Fibroblast of skin of back (primary cell): ENCODE results near the gene DDX51. TPM values are rescaled to one million over a fixed set of nuclear protein-coding genes. Genes with fewer than 3 reads are reported as not detected.
A peak's percentile ranks its signal among the peaks of the same experiment; 100 is the strongest.

Experiments used
- DNase-seq: peaks from one replicate; pipeline ENCODE4 v3.0.0-alpha.2; 2013
- polyA plus RNA-seq, 2 experiments: library from polyadenylated mRNA; unstranded; fragments of 120-200 nt; gene quantifications; one replicate each; pipeline ENCODE4 v1.2.1, GENCODE V29; 2013; ENCODE audit not compliant: insufficient read length in 2 of 2

The DDX51 gene, protein sequence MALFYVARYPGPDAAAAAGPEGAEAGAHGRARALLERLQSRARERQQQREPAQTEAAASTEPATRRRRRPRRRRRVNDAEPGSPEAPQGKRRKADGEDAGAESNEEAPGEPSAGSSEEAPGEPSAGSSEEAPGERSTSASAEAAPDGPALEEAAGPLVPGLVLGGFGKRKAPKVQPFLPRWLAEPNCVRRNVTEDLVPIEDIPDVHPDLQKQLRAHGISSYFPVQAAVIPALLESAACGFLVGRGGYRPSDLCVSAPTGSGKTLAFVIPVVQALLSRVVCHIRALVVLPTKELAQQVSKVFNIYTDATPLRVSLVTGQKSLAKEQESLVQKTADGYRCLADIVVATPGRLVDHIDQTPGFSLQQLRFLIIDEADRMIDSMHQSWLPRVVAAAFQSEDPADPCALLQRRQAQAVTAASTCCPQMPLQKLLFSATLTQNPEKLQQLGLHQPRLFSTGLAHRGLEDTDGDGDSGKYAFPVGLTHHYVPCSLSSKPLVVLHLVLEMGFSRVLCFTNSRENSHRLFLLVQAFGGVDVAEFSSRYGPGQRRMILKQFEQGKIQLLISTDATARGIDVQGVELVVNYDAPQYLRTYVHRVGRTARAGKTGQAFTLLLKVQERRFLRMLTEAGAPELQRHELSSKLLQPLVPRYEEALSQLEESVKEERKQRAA
- polyA plus RNA-seq (2013, experiment 1 of 2; ENCODE audit: insufficient read length): 15.9 TPM
- 11.1 TPM for polyA plus RNA-seq (2013, experiment 2 of 2; ENCODE audit: insufficient read length)

DNA sequence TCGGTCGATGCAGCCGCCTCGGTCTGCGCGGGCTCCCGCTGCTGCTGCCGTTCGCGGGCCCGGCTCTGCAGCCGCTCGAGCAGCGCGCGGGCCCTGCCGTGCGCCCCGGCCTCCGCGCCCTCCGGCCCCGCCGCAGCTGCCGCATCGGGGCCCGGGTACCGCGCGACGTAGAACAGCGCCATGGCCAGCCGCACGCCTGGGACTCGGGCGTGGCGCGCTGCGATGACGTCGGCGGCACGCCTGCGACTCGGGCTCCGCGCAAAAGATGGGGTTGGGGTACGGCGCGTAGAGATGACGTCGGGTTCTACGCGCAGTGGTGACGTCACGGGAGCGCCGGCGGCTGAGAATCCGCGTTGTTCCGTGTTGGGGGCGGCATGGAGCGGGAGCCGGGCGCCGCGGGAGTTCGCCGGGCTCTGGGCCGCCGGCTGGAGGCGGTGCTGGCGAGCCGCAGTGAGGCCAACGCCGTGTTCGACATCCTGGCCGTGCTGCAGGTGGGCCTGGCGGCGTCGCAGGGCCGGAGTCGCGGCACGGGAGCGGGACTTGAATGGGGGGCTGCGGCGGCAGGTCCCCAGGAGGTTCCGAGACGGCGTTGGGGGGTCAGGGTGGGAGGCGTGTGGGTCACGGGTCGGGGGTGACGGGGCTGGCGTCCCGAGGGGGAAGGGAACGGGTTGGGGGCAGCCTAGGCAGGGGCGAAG, at the start of gene DDX51, which contains the start of gene NOC4L:
DDX51 (minus strand) TSS at position 205 of the 695 bp plus-strand sequence; CDS start at position 182, 23 bp downstream.
NOC4L (plus strand) TSS at position 343 of the 695 bp plus-strand sequence; CDS start at position 375, 32 bp downstream.
- peak; percentile 93 for DNase-seq

DNA sequence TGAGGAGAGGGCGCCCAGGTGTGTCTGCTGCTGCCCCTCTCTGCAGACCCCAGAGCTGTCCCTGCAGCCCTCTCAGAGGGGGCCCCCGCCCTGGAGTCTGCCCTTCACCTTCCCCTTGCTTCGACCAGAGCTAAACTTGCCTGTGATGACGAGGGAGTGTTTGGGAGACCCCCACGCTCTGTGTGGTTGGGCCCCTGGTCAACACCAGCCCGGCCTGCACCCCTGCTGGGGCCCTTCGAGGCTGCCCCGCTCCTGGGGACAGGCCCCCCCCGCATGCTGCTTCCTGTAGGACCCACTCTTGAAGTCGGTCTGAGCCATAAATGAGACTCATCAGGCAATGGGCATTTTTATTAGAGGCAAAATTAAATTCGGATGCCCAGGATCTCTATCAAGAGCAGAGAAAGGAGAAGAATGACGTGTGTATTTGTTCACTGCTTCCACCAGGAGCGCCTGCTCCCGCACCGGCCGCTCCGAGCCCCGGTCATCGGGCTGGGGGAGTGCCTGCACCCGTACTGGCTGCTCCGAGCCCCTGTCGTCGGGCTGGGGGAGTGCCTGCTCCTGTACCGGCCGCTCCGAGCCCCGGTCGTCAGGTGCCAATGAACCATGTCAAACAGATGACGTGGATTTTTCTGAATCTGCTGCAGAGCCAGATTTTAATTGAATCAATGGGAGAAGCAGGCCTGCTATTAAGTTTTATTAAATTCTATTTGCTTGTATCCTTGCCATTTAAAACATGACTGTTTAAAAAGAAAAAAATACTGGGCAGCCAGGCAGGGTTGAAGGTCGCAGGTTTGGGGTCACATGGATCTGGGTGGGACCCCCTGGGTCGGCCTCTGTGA, 47.8 kb upstream of the DDX51 start:
- DNase-seq: no peak

DNA sequence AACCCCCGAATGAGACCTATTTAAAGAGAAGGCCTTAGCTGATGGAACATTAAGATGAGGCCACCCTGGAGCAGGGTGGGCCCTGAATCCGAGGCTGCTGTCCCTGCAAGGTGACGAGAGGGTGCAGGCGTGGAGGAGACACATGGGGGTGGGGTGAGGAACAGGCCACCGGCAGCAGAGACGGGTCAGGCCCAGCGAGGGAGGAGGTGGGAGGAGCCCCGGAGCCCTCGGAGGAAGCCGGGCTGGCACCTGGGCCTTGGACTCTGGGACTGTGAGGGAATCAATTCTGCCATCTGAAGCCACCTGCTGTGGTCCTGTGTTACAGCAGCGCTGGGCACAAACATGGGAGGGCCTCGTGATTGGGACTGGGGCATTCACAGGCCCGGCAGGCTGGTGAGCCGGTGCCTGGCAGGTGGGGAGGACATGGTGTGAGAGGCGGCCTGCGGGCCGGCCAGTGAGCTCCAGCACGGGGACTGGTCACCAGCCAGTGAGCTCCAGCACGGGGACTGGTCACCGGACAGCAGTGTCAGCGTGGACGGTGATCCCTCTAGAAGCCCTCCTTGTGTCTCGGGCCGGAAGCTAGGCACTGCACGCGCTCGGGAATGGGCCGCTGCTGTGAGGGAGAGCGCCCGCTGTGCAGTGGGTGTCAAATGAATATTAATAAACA, 46.8 kb upstream of the DDX51 start:
- DNase-seq: no peak

DNA sequence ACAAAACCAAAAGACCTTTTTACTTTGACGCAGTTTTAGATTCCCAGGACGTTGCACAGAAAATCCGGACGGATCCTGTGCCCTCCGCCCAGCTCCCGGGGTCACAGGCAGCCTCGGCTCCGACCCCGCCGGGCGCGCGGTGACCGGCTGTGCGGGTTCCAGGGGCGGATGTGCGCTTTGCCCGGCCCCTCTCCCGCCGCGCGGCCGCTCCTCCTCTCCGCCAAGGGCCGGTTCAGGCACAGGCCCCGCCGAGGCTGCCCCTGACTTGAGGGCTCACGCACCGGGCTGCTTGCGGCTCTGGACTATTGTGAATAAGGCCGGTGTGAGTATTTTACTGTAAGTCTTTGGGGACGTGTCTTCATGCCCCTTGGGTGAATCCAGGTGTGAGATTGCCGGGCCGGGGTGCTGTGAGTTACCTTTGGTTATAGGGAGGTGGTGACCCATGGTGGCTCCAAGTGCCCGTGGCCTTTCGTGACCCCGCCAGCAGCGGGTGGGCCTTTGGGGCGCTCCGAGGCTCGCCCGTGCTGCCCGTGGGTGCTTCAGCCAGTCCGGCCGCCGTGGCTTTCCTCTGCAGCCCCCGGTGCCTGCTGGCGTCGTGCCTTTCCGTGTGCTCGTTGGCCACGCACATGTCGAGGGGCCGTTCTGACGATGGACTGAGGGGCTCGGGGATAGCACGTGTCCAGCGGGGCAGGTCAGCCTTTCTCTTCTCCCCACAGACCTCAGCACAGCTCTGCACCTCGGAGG, 46.1 kb upstream of the DDX51 start:
- DNase-seq: no peak

DNA sequence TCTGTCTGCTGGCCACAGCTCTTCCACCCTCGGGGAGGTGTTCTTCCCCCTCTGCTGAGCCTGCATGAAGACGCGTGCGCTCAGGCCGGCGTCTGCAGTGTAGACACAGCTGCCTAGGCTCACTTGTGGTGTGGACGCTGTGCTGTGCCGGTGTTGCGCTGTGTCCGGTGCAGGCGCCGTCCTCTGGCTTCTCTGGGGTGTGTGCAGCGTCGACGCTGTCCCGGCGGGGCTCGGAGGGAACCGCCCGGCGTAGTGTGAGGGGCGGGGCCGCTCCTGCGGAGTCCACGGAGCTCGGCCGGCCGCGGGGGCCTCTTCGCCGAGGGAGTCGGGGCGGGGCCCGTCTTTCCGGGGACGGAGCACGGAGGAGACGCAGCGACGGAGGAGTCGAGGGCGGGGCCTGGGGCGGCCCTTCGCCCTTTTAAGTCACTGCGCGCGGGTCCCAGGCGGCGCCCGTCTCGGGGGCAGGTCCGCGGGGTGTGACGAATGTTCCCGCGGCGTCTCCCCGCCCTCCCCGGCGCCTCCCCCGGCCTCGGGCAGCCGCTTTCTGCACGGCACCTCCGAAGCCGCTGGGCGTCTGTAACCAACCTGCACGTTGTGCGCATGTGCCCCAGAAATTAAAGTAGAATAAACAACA, 45.4 kb upstream of the DDX51 start:
- DNase-seq: peak; percentile 91

DNA sequence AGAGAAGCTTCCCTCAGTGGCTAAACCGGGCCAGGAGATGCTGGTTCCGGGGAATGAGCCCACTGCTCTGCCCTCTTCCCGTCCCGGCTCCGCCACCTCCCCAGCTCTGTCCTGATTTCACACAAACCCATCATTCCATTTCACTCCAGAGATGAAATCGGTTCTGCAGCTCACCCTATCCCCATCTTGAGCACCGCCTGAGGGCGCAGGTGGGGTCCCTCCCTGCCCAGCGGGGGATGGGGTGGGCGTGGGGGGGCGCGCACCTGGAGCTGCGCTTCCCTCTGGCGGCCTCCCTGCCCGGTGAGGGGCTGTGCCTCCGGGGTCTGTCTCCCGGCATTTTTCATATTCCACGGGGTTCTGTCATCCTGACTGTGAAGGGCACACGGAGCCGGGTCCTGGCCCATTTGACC, 44.8 kb upstream of the DDX51 start:
- no peak for DNase-seq

DNA sequence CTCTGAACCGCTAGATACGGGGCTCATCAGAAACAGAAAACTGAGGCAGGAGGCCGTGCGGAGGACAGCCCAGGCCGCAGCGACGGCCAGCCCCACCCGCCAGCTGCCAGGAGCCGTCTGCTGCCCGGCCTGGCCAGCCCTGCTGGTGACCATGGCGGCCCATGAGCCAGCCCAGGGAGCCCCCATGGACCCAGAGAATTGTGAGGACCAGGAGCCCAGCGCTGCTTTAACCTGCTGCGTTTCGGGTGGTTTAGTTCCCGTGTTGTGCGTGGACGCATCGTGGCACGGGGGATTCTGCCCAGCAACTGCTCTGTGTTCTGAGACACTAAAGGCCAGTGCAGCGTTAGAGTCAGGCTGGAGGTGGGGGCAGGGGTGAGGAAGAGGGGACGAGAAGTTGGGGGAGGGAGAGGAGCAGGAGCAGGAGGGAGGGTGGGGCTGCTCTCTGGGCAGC, 44.4 kb upstream of the DDX51 start:
- no peak for DNase-seq

DNA sequence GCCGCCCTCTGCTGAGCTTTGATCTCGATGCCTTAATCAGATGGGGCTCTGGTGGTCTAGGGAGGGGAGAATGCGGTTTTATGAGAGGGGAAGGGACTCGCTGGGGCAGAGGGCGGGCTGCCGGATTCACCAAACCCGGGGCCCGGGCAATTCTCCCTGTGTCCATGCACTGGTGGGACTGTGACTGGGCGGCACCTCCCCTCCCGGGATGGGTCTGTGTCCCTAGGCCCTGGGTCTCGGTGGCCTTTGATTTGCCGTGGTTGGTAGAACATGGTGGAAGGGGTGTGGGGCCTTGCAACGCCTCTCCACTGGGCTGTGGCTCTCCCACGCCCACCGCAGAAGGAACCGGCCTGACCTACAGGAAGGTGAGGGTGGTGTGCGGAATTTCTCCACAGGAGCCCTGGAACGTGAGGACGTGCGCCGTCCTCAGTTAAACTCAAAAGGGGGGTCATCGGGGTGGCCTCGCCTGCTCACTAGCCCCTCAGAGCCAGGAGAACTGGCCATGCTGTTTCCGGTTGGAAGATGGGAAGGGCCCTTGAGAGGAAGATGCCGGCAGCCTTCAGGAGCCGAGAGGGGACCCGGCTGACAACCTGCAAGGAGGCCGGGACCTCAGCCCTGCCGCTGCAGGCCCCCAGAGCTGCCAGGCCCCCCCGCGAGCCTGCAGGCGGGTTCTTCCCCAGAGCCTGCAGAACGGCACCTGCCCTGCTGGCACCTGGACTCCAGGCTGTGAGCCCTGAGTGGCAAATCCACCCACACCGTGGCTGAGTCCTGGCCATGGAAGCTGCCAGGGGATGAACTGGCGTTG, 43.7 kb upstream of the DDX51 start:
- no peak for DNase-seq

DNA sequence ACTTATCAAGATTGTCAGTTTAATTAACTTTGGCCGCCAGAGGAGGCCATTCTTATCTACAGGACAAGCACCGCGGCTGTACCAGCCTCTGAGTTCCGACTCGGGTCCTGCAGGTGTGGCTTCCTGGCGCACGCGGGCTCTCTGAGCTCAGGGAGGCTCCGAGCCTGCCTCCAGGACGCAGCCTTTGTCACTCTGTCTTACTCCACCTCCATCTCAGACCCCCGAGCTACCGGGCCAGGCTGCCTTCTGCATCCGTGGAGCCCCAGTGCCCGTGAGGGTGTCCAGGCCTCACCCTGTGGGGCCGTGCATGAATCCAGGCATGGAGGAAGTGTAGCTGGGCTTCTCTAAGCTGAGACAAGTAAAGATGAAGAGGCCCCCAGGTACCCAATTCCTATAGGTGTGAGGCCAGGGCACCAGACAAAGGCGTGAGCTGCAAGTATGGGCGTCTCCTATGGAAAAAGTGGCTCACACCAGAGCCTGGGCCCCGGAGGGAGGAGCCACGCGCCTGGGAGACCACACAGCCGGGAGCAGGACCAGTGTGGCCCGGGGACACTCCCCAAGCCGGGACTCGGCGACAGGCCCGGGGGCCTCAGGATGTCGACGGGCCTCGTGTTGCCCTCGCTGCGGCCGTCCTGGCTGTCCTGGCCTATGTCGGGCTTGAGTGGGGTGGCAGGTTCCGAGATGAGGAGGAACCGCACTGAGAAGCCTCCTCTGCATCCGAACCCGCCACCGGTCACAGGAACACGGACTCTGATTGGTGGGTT, 42.9 kb upstream of the DDX51 start:
- DNase-seq: no peak

DNA sequence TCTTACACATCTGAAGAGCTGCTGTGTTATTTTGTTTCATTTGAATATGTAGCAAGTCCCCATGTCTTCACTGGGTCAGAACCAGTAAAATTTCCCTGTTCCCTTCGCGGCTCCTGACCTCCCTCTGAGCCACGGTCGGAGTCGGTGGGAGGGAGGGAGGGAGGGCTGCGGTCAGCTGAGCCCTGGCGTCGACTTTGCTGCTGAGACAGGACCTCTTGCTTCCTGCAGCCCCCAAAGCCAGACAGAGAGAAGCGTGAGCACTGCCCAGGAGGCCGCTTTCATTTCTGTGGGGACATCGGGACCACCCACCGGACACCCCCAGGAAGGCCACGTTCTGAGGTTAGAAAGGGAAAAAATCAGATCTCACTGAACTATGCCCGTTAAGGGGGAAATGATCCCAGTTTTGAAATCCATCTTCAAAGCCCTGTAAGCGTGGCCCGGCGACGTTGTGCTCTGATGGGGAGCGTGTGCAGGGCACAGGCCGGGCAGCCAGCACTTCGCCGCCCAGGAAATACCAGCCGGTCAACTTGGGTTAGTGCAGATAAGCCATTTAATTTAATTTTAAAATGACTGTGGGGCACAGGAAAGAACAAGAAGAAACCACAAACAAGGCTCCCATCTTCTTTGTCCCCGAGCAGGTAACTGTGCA, 42.2 kb upstream of the DDX51 start:
- no peak for DNase-seq

DNA sequence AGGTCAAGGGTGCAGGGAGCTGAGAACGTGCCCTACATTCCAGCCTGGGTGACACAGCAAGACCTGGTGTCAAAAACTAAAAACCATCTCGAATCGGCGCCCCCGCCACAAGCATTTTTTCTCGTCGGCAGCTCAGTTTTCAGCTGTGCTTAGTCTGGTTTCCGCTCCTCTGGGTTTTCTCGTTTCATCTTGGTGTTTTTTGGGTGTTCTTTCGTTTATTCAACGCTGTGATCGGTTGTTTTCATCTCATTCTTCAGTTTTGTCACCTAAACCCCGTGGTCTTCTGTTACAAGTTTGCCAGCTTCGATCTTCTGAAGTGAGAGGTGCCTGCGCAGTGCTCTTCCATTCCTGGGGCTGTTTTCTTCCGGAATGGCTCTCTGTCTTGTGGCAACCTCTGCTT, 41.6 kb upstream of the DDX51 start:
- DNase-seq: no peak

DNA sequence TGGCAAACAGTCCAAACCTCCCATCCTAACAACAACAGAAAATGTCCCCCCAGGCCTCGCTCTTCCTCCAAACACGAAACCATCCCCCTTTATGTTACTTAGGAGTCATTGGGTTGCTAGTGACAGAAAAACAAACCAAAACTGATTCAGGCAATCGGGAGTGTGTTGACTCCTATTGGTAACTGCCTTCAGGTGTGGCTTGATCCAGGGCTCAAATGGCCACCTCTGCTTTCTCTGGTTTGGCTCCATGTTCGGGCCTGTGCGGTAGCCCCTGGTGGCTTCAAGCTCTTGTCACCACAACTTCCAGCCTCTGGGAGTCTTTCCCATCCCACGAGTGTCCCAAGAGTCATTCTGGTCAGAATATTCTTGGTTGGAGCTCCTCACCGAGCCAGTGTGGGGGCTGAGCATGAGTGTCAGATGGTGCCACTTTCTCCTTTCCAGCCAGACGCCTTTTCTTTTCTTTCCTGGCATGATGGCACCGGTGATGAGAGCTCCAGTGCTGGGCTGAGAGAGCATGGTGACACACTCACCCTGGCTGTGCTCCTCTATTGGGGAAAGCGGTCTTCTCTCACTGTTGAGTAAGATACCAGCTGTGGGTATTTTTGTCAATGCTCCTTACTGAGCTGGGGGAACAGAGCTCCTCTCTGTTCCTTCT, 38.7 kb upstream of the DDX51 start:
- no peak for DNase-seq

DNA sequence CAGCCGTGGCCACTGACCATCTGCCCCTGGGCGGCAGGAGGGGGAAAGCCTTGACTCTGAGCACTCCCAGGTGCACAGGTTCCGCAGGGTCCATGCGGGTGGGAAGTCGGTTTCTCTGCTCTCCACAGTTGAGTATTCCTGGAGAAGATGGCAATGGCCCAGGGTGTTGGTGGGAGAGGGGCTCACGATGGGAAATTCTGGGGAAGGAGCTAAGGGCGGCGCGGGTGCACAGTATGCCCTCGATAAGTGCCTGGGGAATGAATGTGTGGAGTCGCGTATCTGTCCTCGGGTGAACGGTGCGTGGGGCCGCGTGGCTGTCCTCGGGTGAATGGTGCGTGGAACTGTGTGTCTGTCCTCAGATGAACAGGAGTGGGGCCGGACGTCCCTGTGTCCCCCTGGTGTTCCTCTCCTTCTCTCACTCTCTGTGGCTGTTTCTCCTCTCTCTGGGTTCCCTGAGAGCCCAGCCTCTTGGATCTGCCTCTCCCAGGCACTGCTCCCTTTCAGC, 38.1 kb upstream of the DDX51 start:
- no peak for DNase-seq

DNA sequence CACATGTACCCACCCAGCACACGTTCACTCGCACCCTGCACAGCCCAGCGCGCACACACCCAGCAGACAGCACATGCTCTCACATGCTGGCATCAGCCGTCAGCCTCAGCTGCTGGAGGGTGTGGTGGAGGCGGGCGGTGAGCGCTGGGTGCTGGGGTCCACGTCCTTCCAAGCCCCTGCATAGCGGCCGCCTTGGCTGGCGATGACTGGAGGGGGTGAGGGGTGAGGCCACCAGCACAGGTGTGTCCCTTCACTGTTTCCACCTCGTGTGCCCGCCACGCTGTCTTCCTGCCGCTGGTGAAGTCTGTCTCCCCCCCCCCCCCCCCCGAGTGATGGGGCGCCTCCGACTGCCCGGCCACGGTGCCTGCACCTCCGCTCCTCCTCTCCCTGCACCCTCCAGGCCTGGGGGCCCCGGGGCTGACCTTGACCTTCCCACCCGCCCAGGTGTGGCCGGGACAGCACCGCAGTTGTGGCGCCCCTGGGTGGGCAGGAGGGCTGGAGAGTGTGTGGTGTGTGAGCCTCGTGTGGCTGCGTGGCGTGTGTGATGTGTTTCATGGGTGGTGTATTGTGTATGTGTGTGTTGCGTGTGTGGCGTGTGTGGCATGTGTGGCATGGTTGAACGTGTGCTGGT, 37.6 kb upstream of the DDX51 start:
- DNase-seq: no peak

DNA sequence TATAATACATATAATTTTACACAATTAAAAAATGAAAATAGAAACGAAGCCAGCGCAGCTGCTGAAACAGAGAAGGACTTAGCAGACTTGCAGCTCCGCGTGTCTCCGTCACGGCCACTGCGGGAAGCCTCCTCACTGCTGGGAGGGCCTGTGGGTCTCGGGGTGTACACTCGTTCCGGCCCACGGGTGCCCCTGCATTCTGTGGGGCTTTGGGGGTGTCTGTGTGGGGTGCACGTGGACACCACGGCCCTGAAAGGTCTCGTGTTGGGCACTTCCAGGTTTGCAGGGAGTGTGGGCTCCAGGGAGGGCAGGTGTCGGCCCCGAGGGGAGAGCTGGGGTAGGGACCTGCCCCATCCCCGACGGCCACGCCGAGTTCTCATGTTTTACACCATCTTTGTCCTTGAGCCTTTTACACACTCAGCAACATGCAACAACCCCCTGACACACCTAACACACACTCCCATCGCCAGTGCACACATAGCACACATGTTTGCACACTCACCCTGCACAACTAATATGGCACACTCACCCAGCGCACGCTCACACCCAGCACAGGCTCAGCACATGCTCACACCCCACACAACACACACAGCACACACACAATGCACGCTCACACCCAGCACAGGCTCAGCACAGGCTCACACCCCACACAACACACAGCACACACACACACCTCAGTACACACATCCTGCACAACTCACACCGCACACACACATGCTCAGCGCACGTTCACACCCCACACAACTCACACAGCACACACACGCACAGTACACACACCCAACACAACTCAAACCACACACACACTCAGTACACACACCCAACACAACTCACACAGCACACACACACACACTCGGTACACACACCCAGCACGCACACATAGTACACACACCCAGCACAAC, 36.8 kb upstream of the DDX51 start:
- DNase-seq: no peak
